Measurements from ENCODE around the gene HAVCR2.
"Not testable (repeated sequence)": the region's sequence is repeated elsewhere in the genome, so short reads cannot be mapped to it uniquely, and the experiment has no call there.

Gene HAVCR2

DNA sequence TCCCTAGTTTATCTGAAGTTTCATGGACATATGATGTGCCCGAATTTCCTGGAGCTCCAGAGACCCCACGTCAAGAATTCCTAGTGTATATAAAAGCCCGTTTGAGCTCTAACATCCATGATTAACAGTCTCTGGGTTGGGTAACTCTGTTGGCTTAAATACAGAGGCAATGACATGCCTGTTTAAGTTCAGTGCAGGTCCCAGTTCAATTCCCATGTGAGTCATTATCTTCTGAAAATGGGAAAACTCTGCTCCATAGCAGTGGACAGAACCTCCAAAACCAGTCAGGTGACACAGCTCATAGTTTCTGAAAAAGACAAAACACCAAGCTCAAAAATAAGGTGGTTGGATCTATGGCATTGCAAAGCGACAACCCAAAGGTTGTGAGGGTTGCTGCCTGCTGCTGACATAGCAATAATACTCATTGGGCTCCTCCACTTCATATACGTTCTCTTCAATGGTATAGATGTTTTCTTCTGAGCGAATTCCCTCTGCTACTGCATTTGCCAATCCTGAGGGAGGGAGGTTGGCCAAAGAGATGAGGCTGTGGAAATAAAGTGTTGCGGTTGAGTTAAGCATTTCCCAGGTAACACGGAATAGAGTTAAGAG is 22.0 kb downstream of the HAVCR2 start:
- DNase-seq = no peak

DNA sequence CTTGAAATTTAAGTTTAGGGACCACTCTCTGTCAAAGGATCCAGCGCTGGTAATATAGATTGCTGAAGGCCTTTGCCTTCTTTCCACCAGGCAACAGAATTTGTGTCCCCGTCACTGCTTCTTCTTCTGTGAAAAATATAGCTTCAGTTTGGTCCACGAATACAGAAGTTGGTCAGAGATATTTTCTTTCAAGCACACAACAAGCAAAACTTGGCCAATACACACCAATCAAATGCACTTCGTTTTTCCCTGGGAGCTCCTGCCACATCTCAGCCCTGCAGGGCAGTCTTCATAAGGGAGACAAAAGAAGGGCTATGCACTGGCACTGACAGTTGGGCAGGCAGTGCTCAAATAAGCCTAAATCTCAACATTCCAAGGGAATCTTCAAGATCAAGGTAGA is 22.9 kb downstream of the HAVCR2 start:
- no peak for DNase-seq

DNA sequence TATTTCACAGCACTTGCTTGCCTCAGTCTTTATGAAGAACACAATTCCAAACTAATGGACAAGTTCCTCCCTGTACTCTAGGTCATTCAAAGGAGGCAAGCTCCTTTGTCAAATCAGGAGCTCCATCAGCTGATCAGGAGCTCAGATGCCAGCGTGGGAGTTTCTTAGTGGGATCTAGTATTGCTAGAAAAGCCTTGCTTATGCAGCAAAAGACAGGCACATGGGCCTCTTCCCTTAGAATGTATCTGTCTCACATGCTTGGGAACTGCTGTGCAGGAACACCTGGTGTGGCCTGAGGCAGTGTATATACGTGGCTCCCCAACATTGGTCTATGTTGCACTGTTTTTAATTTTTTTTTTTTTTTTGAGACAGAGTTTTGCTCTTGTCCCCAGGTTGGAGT is 28.6 kb downstream of the HAVCR2 start:
- DNase-seq = no peak

DNA sequence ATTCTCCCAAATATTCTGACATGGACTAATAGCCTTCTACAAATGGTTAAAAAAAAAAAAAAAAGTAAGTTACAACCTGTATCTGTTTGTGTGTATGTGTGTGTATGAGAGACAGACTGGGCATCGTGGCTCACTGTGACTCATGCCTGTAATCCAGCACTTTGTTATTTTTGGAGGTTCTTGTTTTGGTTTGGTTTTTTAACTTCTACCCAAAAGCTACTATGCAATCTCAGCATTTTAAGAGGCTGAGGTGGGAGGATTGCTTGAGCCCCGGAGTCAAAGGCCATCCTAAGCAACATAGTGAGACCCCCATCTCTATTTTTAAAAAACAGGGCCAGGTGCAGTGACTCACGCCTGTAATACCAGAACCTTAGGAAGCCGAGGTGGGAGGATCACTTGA is 32.3 kb downstream of the HAVCR2 start:
- no peak for DNase-seq

DNA sequence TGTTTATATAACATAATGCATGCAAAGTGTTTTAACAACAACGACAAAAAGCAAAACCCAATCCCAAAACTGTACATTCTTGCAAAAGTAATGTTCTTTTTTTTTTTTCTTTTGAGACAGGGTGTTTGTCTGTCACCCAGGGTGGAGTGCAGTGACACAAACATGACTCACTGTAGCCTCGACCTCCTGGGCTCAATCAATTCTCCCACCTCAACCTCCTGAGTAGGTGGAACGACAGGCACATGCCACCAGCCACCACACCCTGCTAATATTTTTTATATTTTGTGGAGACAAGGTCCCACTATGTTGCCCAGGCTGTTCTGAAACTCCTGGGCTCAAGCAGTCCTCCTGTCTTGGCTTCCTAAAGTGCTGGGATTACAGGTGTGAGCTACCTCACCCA is 36.3 kb downstream of the HAVCR2 start:
- DNase-seq = no peak

DNA sequence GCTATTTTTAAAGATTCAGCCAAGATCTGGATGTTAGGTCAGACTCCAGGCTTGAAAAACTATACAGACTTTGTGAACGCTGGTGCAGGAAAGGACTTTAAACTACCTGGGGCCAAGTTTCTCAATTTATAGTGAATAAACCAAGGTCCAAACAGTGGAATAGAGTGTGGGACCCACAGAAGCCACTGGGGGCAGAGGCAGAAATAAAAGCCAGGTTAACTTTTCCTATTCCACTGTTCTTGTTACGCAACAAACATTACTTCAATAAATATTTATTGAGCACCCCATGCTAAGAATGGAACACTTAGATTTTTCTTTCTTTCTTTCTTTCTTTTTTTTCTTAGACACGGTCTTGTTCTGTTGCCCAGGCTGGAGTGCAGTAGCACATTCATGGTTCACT is 38.9 kb downstream of the HAVCR2 start:
- no peak for DNase-seq

DNA sequence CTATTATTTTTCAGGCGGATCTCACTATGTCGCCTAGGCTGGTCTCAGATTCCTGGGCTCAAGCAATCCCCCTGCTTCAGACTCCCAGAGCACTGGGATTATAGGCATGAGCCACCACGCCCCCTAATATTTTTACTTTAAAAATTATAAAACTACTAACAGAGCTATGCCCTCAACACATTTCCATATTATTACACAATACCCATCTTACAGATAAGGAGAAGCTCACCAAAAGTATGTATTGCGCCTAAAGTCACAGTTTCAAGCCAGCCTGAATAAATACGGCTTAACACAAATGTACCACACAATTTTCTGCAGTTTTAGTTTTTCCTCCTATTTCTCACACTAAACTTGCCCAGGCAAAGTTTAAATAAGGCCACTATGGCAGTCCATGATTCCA is 40.1 kb downstream of the HAVCR2 start:
- no peak for DNase-seq

DNA sequence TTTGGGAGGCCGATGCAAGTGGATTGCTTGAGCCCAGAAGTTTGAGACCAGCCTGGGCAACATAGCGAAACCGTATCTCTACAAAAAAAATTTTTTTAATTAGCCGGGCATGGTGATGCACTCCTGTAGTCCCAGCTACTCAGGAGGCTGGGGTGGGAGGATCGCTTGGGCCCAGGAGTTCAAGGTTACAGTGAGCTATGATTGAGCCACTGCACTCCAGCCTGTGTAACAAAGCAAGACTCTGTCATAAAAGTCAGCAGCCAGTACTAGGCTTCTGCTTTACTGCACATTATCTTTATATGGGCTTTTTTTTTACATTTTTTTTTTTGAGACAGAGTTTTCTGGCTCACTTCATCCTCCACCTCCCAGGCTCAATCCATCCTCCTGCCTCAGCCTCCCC is 40.5 kb downstream of the HAVCR2 start:
- no peak for DNase-seq

DNA sequence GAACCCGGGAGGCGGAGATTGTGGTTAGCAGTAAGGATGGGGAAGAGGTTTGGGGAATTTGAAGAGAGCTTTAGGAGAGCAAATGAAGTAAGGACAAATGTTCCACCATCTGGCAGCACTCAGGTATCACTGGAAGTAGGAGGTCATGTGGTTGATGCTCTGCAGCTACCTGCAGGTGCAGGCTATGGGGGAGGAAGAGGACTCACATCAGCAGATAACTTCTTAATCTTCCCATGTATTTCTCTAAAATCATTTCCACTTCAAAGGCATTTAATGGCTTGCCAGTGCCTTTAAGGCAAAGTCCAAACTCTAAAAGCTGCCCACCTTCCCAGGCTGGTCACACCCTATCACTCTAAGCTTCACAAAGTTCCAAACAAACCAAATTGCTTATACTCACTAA is 41.8 kb downstream of the HAVCR2 start:
- DNase-seq = no peak

DNA sequence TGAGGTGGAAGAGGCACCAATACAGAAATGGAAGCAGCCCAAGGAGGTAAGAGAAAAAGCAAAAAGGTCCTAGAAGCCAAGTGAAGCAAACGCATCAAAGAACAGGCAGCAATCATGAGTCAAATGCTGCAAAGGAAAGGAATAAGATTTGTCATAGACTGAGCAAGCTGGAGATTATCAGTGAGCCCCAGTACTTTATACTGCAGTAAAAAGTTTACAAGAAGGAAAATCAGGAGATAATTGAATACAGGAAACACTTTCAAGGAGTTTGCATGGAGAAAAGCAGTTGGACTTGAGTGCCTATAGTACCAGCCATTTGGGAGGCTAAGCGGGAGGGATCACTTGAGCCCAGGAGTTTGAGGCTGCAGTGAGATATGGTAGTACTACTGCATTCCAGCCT is 42.8 kb downstream of the HAVCR2 start:
- no peak for DNase-seq

DNA sequence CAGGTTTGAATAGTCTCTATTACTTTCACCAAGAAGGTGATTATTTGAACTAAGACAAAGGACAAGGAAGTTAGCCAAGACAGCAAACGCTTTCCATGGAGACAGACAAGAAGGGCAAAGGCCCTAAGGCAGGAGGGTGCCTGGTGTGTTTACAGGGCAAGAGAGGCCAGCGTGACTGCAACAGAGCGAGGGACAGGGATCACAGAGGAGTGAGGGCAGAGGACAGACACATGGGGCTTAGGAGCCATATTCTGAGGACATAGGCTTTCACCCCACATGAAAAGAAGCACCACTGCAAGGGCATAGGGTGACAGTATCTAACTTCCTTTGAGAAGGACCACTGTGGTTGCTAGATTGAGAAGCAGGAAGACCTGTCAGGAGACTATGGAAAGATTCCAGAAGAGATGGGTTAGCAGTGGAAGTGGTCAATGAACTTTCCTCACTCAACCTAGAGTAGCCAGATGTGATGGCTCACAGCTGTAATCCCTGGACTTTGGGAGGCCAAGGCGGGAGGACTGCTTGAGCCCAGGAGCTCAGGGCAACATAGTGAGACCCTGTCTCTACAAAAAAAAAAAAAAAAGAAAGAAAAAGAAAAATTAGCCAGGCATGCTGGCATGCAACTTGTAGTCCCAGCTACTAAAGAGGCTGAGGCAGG is 44.9 kb downstream of the HAVCR2 start:
- DNase-seq = no peak

DNA sequence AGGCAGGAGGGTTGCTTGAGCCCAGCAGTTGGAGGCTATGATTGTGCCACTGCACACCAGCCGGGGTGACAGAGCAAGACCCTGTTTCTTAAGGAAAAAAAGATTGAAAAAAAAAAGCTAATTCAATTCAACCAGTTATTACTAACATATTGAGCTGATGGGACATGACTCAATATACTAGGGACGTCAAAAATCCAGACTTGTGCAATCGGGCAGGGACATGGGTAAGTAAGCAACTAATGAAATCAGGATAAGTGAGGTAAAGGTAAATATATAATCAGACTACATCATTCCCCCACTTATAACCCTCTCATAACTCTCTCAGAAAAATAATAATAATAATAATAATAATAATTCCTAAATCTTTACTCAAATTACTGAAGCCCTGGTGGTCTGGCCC is 49.0 kb downstream of the HAVCR2 start:
- DNase-seq = no peak

DNA sequence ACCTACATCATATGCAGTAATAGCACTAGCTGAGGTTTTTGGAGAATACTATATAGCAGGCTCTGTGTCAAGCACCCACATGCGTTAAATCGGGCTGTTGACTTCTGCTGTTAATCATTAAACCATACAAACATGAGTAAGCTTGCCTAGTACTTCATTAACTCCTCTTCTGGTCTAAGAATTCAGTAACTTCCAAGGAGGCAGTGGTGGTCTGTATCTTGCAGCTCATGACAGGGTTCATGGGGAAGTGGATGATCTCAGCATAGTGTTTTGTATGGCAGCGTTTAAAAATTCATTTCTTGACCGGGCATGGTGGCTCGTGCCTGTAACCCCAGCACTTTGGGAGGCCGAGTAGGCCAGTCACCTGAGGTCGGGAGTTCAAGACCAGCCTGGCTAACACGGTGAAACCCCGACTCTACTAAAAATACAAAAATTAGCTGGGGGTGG is 49.7 kb downstream of the HAVCR2 start, which contains the start of gene HAVCR1:
HAVCR1 (minus strand) TSS at position 24 of the 447 bp plus-strand sequence. CDS start 1,173 bp downstream, outside the sequence.
- no peak for DNase-seq

DNA sequence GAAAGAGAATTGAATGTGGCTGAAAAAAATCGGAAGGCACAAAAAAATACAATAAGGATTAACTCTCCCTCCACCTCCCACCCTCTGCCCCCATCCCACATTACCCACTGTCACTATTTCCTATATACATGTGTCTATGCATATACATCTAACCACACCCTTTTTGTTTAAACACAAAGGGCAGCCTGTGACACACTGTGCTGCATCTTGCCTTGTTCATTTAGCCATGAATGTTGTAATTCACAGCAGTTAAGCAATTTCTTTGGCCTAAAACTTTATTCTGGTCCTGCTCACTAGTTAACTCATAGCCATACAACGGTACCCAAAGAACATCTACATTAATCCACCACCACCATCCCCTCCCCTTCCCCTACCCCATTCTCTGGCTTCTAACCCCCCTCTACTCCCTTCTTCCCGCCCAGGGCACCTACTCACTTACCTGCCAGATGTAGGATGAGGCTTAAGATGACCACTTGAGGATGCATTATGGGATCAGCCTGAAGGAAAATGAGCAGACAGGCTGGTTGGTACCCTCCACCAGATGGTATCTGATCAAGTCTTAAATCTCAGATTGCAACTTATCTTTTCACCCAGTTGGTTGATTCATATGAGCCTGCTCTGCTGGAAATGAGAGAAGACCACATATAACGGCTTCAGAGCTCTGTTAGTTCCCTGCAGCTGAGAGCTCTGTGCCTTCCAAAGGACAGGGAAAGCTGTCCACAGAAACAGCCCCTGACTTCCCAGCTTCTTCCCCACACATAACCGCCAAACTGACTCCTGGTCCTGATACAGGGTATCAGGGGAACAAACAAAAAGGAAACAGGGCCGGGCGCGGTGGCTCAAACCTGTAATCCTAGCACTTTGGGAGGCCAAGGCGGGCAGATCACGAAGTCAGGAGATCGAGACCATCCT is 51.1 kb downstream of the HAVCR2 start:
- DNase-seq = no peak

DNA sequence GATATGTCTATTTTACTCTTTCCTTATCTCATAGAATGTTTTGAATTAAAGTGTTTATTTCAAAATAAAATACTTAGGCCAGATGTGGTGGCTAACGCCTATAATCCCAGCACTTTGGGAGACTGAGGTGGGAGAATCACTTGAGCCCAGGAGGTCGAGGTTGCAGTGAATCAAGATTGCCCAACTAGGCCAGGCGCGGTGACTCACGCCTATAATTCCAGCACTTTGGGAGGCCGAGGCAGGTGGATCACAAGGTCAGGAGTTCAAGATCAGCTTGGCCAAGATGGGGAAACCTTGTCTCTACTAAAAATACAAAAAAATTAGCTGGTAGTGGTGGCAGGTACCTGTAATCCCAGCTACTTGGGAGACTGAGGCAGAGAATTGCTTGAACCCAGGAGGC is 52.0 kb downstream of the HAVCR2 start:
- DNase-seq = not testable (repeated sequence)

DNA sequence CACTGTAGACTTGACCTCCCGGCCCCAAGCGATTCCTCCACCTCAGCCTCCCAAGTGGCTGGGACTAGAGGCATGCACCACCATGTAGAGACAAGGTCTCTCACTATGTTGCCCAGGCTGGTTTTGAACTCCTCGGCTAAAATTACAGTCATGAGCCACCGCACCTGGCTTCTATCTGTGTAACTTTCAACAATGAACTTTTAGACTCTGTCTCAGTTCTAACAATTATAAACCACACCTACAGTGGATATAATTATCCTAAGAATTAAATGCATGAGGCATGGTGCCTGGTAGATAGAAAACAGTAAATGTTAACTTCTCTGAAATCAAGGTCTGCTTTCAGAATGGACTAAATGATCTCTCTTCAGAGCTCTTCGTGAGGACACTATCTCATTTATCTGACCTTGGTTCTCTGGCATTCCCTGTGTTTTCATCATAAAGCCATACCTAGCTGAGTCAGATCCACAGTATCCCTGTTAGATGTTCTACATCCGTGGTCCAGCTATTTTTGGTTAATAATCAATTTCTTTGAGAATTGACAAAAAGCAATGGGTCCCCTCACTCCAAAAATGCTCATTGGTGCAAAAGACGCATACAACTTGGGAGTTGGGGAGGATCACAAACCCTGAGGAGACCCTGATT is 57.1 kb downstream of the HAVCR2 start:
- DNase-seq = no peak

DNA sequence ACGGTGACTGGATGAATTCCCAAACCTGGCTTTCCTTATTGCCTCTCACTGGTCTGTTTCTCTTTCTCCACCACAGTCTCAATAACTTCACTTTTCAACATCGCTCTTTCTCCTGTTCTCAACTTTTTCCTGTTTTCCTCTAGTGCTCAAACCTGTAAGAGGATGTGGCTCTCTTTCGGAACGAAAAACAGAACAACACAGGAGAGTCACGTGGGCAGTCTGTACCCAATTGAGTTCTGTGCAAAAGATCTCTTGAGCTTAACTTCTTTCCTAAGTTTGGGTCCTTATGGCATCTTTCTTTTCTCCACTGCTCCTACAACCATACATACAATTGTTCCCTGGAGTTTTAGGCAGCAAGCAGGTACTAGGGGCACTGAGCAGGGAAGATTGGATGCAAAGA is 58.8 kb downstream of the HAVCR2 start:
- no peak for DNase-seq

DNA sequence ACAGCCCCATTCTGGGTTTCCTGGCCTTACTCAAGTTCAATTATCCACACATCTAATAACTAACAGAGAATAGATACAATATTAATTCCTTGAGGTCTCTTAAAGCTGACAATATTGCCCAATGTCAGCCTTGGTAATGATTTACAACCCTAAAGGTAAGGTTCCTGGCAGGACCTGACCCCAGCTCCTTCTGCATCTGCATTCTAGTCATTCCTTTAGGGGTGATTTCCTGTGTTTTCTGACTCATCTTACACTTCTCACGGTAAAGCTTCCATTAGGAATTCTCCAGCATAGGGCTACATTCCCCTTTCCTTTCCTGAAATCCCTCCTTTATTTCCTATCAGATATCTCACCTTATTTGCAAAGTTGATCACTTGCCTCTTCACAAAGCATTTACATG is 59.2 kb downstream of the HAVCR2 start:
- DNase-seq = no peak

DNA sequence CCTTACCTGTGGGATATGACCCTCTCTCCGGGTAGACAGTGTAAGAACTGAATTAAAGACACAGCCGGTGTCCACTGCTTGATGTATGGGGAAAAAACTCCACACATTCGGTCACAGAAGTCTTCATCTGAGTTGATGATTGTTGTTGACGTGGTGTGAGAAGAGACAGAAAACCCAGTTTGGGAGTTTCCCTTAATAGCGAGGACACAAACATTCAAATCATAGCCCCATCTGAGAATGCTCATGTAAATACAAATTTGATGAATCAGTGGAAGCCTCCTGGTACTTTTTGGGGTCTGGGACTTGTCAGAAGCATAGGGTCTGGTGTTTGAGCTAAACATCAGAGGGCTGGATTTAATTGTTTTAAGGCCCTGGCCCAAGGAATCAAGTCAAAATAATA is 60.9 kb downstream of the HAVCR2 start:
- DNase-seq = no peak

DNA sequence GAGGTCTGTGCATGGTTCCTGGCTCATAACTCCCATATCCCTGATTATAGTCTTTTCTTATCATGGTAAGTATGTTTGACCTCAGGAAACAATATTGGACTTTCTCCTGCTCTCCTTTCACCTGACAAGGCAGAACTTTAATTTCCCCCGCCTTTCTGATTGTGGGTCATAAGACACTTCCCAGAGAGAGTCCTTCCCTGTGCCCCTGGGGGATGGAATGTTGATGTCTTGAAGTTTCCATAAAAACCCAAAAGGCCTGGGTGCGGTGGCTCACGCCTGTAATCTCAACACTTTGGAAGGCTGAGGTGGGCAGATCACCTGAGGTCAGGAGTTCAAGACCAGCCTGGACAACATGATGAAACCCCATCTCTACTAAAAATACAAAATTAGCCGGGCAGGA is 61.8 kb downstream of the HAVCR2 start:
- DNase-seq = not testable (repeated sequence)

DNA sequence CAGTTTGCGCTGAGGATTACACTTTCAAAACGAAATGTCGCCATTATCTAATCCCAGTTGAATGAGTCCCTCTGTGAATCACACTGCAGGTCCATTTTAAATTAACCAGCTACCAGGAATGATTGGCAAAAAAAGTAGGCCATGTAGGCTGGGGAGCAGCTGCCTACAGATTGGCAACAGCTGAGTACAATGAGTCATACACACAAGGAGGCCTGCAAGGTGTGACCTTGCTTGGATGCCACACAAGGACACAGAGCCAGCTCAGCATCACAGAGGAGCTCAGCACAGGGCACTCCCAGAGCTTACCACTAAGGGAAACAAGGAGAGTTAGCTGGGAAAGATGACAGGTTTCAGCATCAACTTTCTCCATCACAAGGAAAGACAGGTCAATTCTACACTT is 62.8 kb downstream of the HAVCR2 start:
- no peak for DNase-seq

DNA sequence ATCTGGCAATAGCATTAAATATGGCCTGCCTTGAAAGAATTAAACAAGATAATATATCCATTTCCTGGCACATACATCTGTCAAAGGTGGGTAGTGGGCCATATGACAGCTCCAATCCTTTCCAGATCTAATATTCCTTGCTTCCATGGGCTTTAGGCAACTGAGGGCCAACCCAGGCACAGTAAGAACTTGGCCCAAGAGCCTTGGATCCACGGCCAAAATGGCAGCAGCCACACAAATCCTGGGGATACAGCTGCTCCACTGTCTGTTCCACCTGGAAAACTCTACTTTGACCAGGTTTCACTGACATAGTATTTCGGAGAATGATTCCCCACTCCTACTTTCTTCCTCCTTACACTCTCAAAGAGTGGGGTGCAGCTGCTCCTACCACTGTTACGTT is 63.2 kb downstream of the HAVCR2 start:
- DNase-seq = no peak

DNA sequence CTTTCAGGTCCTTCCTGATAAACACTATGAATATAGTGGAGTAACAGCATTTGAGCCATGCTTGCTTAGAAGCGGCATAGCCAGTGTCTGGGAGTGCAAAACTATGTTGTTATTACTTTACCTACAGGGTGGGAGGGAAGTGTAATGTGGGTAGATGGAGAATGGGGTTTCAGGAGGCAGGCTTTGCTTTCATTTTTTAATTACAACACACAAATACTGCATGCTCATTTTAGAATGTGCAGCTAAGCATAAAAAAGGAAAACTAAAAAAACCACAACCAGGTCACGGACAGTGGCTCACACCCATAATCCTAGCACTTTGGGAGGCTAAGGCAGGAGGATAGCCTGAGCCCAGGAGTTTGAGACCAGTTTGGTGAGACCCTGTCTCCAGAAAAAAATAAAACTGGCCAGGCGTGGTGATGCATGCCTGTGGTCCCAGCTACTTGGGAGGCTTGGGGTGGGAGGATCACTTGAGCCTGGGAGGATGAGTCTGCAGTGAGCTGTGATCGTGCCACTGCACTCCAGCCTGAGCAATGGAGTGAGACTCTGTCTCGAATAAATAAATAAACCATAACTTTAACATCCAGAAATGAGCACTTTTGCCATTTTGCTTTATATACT is 70.2 kb downstream of the HAVCR2 start:
- DNase-seq = no peak

Measured in AML-193 (cell line).